ENCODE results near the gene BBS12. TPM values are rescaled to one million over a fixed set of nuclear protein-coding genes. Genes with fewer than 3 reads are reported as not detected.
A peak's percentile ranks its signal among the peaks of the same experiment; 100 is the strongest.

Gene BBS12
- total RNA-seq, 2 experiments from 2014 or later: 2.8 to 3.9 TPM

- Mint-ChIP-seq H3K4me3 (no peak overlapping the region), H3K36me3 (ENCODE audit: low read depth) (peaks cover 22% of the 10 kb centered on the region), H3K27me3 (no peaks in the 10 kb centered on the region), H3K27ac (peak overlapping the region; percentile 97), H3K9me3 (ENCODE audit: low read depth) (no peaks in the 10 kb centered on the region), H3K4me1 (peaks cover 78% of the 10 kb centered on the region)
- intact Hi-C loops (cut with DNase I, micrococcal nuclease): loop anchor here (1.0 to 10.0 kb wide), 10 partner anchors 20 to 397 kb away; partner anchors contain the start of genes IL2 (in 2 of the 2), IL21 (in 2 of the 2) and BBS12 (in 1 of the 2)
- POLR2A ChIA-PET: no interaction called here
- CTCF ChIA-PET: interaction anchor here (0.6 to 4.0 kb wide), 4 partner anchors 44 to 289 kb away, joined by 3 to 20 read pairs (median 7); no protein-coding TSS in a partner anchor
- ATAC-seq (no peak), DNase-seq (no peak)
Measured at GRCh38 chr4:122711919-122712318, 20.6 kb upstream of the BBS12 start.

- Mint-ChIP-seq H3K9me3 (ENCODE audit: low read depth) (no peaks in the 10 kb centered on the region), H3K36me3 (ENCODE audit: low read depth) (peaks cover 18% of the 10 kb centered on the region), H3K4me1 (peaks cover 73% of the 10 kb centered on the region), H3K4me3 (peak overlapping the region; percentile 11), H3K27ac (peak overlapping the region; percentile 97), H3K27me3 (no peaks in the 10 kb centered on the region)
- intact Hi-C loops (cut with DNase I, micrococcal nuclease): loop anchor here (1.0 to 10.0 kb wide), 6 partner anchors 79 to 398 kb away; partner anchors contain the start of genes IL2 (in 2 of the 2) and IL21 (in 1 of the 2)
- DNase-seq (peak; percentile 52), ATAC-seq (no peak)
- ChIA-PET CTCF (interaction anchor here (0.7 to 1.3 kb wide), 3 partner anchors 12 to 135 kb away, joined by 3 read pairs; no protein-coding TSS in a partner anchor), POLR2A (no interaction called here)
Measured at GRCh38 chr4:122712782-122713181, 19.7 kb upstream of the BBS12 start.

- no peak for ATAC-seq
- CTCF ChIA-PET: interaction anchor here (0.9 to 5.9 kb wide), 6 partner anchors 8 to 137 kb away, joined by 3 to 49 read pairs (median 4); partner anchors contain the start of gene IL21
- H3K4me3 Mint-ChIP-seq: peak overlapping the region; percentile 38
- peaks cover 57% of the 10 kb centered on the region for H3K4me1 Mint-ChIP-seq
- no peak for DNase-seq
- POLR2A ChIA-PET: no interaction called here
- peaks cover 2% of the 10 kb centered on the region for H3K27me3 Mint-ChIP-seq
- intact Hi-C loops (cut with DNase I, micrococcal nuclease): loop anchor here in 1 of 2 experiments (10.0 kb wide), 1 partner anchor 400 kb away; no protein-coding TSS in a partner anchor
- peaks cover 13% of the 10 kb centered on the region for H3K36me3 Mint-ChIP-seq (ENCODE audit: low read depth)
- peak overlapping the region; percentile 93 for H3K27ac Mint-ChIP-seq
- H3K9me3 Mint-ChIP-seq (ENCODE audit: low read depth): no peaks in the 10 kb centered on the region
Measured at GRCh38 chr4:122715221-122715620, 17.3 kb upstream of the BBS12 start.

- H3K4me1 Mint-ChIP-seq: peaks cover 43% of the 10 kb centered on the region
- ATAC-seq: peak; percentile 90
- H3K4me3 Mint-ChIP-seq: peak overlapping the region; percentile 26
- H3K27me3 Mint-ChIP-seq: peaks cover 2% of the 10 kb centered on the region
- peaks cover 6% of the 10 kb centered on the region for H3K36me3 Mint-ChIP-seq (ENCODE audit: low read depth)
- ChIA-PET POLR2A (interaction anchor here (0.6 to 1.0 kb wide), 3 partner anchors 15 to 114 kb away, joined by 3 to 4 read pairs (median 4); partner anchors contain the start of gene BBS12), CTCF (interaction anchor here (0.5 to 5.9 kb wide), 38 partner anchors 12 to 817 kb away, joined by 3 to 49 read pairs (median 4); partner anchors contain the start of genes BBS12 and IL21)
- intact Hi-C loops (cut with DNase I, micrococcal nuclease): loop anchor here (1.0 to 10.0 kb wide), 5 partner anchors 16 to 766 kb away; partner anchors contain the start of gene BBS12 (in 1 of the 2)
- peak overlapping the region; percentile 72 for H3K27ac Mint-ChIP-seq
- peak; percentile 89 for DNase-seq
- H3K9me3 Mint-ChIP-seq (ENCODE audit: low read depth): no peaks in the 10 kb centered on the region
Measured at GRCh38 chr4:122716825-122717448, 15.6 kb upstream of the BBS12 start.

- H3K4me3 Mint-ChIP-seq: no peak overlapping the region
- peaks cover 3% of the 10 kb centered on the region for H3K36me3 Mint-ChIP-seq (ENCODE audit: low read depth)
- POLR2A ChIA-PET: interaction anchor here (1.0 kb wide), 1 partner anchor 54 kb away, joined by 6 read pairs; no protein-coding TSS in a partner anchor
- DNase-seq (no peak), ATAC-seq (no peak)
- peaks cover 30% of the 10 kb centered on the region for H3K4me1 Mint-ChIP-seq
- no peaks in the 10 kb centered on the region for H3K9me3 Mint-ChIP-seq (ENCODE audit: low read depth)
- H3K27ac Mint-ChIP-seq: no peak overlapping the region
- peaks cover 2% of the 10 kb centered on the region for H3K27me3 Mint-ChIP-seq
- intact Hi-C loops (cut with DNase I, micrococcal nuclease): loop anchor here in 1 of 2 experiments (10.0 kb wide), 1 partner anchor 403 kb away; no protein-coding TSS in a partner anchor
- CTCF ChIA-PET: interaction anchor here (1.0 to 5.9 kb wide), 9 partner anchors 14 to 140 kb away, joined by 3 to 49 read pairs (median 7); partner anchors contain the start of gene BBS12
Measured at GRCh38 chr4:122718281-122718680, 14.2 kb upstream of the BBS12 start.

GRCh38 chr4:122722256-122722655 is 10.2 kb upstream of the BBS12 start:
- ATAC-seq (no peak), DNase-seq (no peak)
- ChIA-PET POLR2A (no interaction called here), CTCF (interaction anchor here (0.6 to 3.5 kb wide), 6 partner anchors 10 to 192 kb away, joined by 3 to 11 read pairs (median 6); partner anchors contain the start of gene BBS12)
- Mint-ChIP-seq H3K4me3 (no peak overlapping the region), H3K27ac (no peak overlapping the region), H3K4me1 (peaks cover 3% of the 10 kb centered on the region), H3K27me3 (peaks cover 8% of the 10 kb centered on the region), H3K9me3 (ENCODE audit: low read depth) (no peaks in the 10 kb centered on the region), H3K36me3 (ENCODE audit: low read depth) (no peaks in the 10 kb centered on the region)
- intact Hi-C loops (cut with DNase I, micrococcal nuclease): no loop called here

GRCh38 chr4:122728856-122729255 is 3.6 kb upstream of the BBS12 start:
- ATAC-seq (no peak), DNase-seq (no peak)
- Mint-ChIP-seq H3K4me1 (peaks cover 15% of the 10 kb centered on the region), H3K4me3 (no peak overlapping the region), H3K27ac (no peak overlapping the region), H3K9me3 (ENCODE audit: low read depth) (no peaks in the 10 kb centered on the region), H3K36me3 (ENCODE audit: low read depth) (no peaks in the 10 kb centered on the region), H3K27me3 (peaks cover 6% of the 10 kb centered on the region)
- POLR2A ChIA-PET: no interaction called here
- intact Hi-C loops (cut with DNase I, micrococcal nuclease): no loop called here
- CTCF ChIA-PET: interaction anchor here (4.6 kb wide), 1 partner anchor 126 kb away, joined by 22 read pairs; no protein-coding TSS in a partner anchor

- no peaks in the 10 kb centered on the region for H3K27me3 Mint-ChIP-seq
- H3K4me3 Mint-ChIP-seq: peak overlapping the region; percentile 96
- POLR2A ChIA-PET: interaction anchor here (0.6 to 1.7 kb wide), 3 partner anchors 73 to 153 kb away, joined by 3 to 10 read pairs (median 5); no protein-coding TSS in a partner anchor
- peaks cover 26% of the 10 kb centered on the region for H3K4me1 Mint-ChIP-seq
- intact Hi-C loops (cut with DNase I, micrococcal nuclease): loop anchor here (1.0 to 5.0 kb wide), 8 partner anchors 15 to 907 kb away; partner anchors contain the start of genes BLTP1 (in 1 of the 2), IL2 (in 1 of the 2) and NUDT6 (in 1 of the 2)
- H3K27ac Mint-ChIP-seq: no peak overlapping the region
- no peaks in the 10 kb centered on the region for H3K9me3 Mint-ChIP-seq (ENCODE audit: low read depth)
- H3K36me3 Mint-ChIP-seq (ENCODE audit: low read depth): peaks cover 2% of the 10 kb centered on the region
- DNase-seq: no peak
- CTCF ChIA-PET: interaction anchor here (0.9 to 4.6 kb wide), 13 partner anchors 9 to 191 kb away, joined by 3 to 37 read pairs (median 10); partner anchors contain the start of gene NUDT6
- no peak for ATAC-seq
Measured at GRCh38 chr4:122731676-122732075, 828 bp upstream of the BBS12 start.

GRCh38 chr4:122733787-122734120 is 1.2 kb downstream of the BBS12 start:
- peak overlapping the region; percentile 96 for H3K4me3 Mint-ChIP-seq
- H3K36me3 Mint-ChIP-seq (ENCODE audit: low read depth): peaks cover 4% of the 10 kb centered on the region
- H3K9me3 Mint-ChIP-seq (ENCODE audit: low read depth): no peaks in the 10 kb centered on the region
- DNase-seq (no peak), ATAC-seq (no peak)
- H3K27me3 Mint-ChIP-seq: no peaks in the 10 kb centered on the region
- ChIA-PET POLR2A (no interaction called here), CTCF (interaction anchor here (1.6 to 2.6 kb wide), 2 partner anchors 10 to 29 kb away, joined by 3 to 10 read pairs; no protein-coding TSS in a partner anchor)
- intact Hi-C loops (cut with DNase I, micrococcal nuclease): loop anchor here (2.0 to 5.0 kb wide), 4 partner anchors 17 to 909 kb away; partner anchors contain the start of genes BLTP1 (in 1 of the 2) and IL2 (in 1 of the 2)
- H3K27ac Mint-ChIP-seq: no peak overlapping the region
- H3K4me1 Mint-ChIP-seq: peaks cover 26% of the 10 kb centered on the region

GRCh38 chr4:122739174-122739573 is 6.7 kb downstream of the BBS12 start:
- DNase-seq (no peak), ATAC-seq (no peak)
- ChIA-PET CTCF (interaction anchor here (0.6 to 1.1 kb wide), 2 partner anchors 18 to 571 kb away, joined by 3 to 4 read pairs; no protein-coding TSS in a partner anchor), POLR2A (interaction anchor here (0.6 kb wide), 1 partner anchor 108 kb away, joined by 7 read pairs; no protein-coding TSS in a partner anchor)
- intact Hi-C loops (cut with DNase I, micrococcal nuclease): no loop called here
- Mint-ChIP-seq H3K36me3 (ENCODE audit: low read depth) (peaks cover 21% of the 10 kb centered on the region), H3K27ac (no peak overlapping the region), H3K4me3 (no peak overlapping the region), H3K27me3 (no peaks in the 10 kb centered on the region), H3K9me3 (ENCODE audit: low read depth) (peaks cover 5% of the 10 kb centered on the region), H3K4me1 (peaks cover 11% of the 10 kb centered on the region)

Measured in activated CD4-positive, alpha-beta T cell treated with anti-CD3 and anti-CD28 coated beads for 36 hours (primary cell).